IMR-90 (cell line): ENCODE results near the gene PPFIA1. TPM values are rescaled to one million over a fixed set of nuclear protein-coding genes. Genes with fewer than 3 reads are reported as not detected.

Experiments used
- ATAC-seq: fragments of 200-7000 bp; cut with Tn5 transposase; 2 replicates; pipeline ENCODE4 v1.9.1; 2020; ENCODE audit warnings: low read depth, mild to moderate bottlenecking, moderate library complexity
- BruUV-seq: library from RNA; stranded (reverse); fragments of 400-500 nt; replicated peaks from 2 replicates; lab custom pipeline; 2021; lab: Mats Ljungman, UMichigan
- CTCF ChIA-PET: fragments of 300-600 bp; formaldehyde crosslinking; extraction: SDS; loops from one replicate; lab custom pipeline; 2021; ENCODE audit warnings: antibody characterized with exemption; lab: Yijun Ruan, JAX
- POLR2A ChIA-PET: fragments of 300-600 bp; sonication (Branson Sonifier 250); formaldehyde crosslinking; loops from one replicate; lab custom pipeline; 2022; ENCODE audit warnings: antibody characterized with exemption; ENCODE audit not compliant: unreplicated experiment; lab: Charles Lee
- DNase-seq: peaks from one replicate; pipeline ENCODE4 v3.0.0; 2013
- H2AFZ ChIP-seq: replicated peaks from 2 replicates; pipeline ENCODE3; 2013; ENCODE audit warnings: low read length, mild to moderate bottlenecking; ENCODE audit not compliant: poor library complexity
- H2AK5ac ChIP-seq: 2 replicates; pipeline ENCODE4 v1.6.1; 2013; ENCODE audit warnings: low read depth, low read length, inconsistent platforms
- H2AK9ac ChIP-seq: replicated peaks from 2 replicates; pipeline ENCODE3; 2013; ENCODE audit warnings: mild to moderate bottlenecking, low read depth, low read length, moderate library complexity; ENCODE audit not compliant: poor library complexity
- H2BK120ac ChIP-seq: 2 replicates; pipeline ENCODE4 v1.6.1; 2013; ENCODE audit warnings: low read depth, low read length, inconsistent platforms
- H2BK15ac ChIP-seq: 3 replicates; pipeline ENCODE4 v1.6.1; 2013; ENCODE audit warnings: low read depth, low read length, inconsistent platforms
- H2BK20ac ChIP-seq: 2 replicates; pipeline ENCODE4 v1.6.1; 2013; ENCODE audit warnings: low read depth, mild to moderate bottlenecking, inconsistent platforms, low read length, moderate library complexity
- H2BK5ac ChIP-seq: 2 replicates; pipeline ENCODE4 v1.6.1; 2013; ENCODE audit warnings: mild to moderate bottlenecking, low read depth, low read length, inconsistent platforms; ENCODE audit not compliant: poor library complexity, severe bottlenecking
- H3K14ac ChIP-seq: replicated peaks from 2 replicates; pipeline ENCODE4 v1.6.1; 2013; ENCODE audit warnings: low read depth, low read length, inconsistent platforms
- H3K18ac ChIP-seq: 2 replicates; pipeline ENCODE4 v1.6.1; 2013; ENCODE audit warnings: low read depth, low read length, control low read depth
- H3K23ac ChIP-seq: 2 replicates; pipeline ENCODE4 v1.6.1; 2013; ENCODE audit warnings: low read depth, low read length, inconsistent platforms
- H3K27ac ChIP-seq: 2 replicates; pipeline ENCODE4 v1.5.1; 2013; ENCODE audit warnings: mild to moderate bottlenecking, control low read depth, low read length; ENCODE audit not compliant: insufficient read depth
- H3K27me3 ChIP-seq: 2 replicates; pipeline ENCODE4 v1.6.1; 2013; ENCODE audit warnings: low read length; ENCODE audit not compliant: control insufficient read depth, insufficient read depth
- H3K36me3 ChIP-seq: 2 replicates; pipeline ENCODE4 v1.6.1; 2013; ENCODE audit warnings: low read length, mixed read lengths; ENCODE audit not compliant: control insufficient read depth, insufficient read depth
- H3K4ac ChIP-seq: 2 replicates; pipeline ENCODE4 v1.6.1; 2013; ENCODE audit warnings: low read depth, low read length, inconsistent platforms
- H3K4me1 ChIP-seq: 2 replicates; pipeline ENCODE4 v1.6.1; 2013; ENCODE audit warnings: low read length, mixed read lengths; ENCODE audit not compliant: control insufficient read depth, insufficient read depth
- H3K4me2 ChIP-seq: 2 replicates; pipeline ENCODE4 v1.6.1; 2013; ENCODE audit warnings: low read depth, mild to moderate bottlenecking, control low read depth, low read length, moderate library complexity
- H3K4me3 ChIP-seq: 2 replicates; pipeline ENCODE4 v1.5.1; 2013; ENCODE audit warnings: low read depth, mild to moderate bottlenecking, control low read depth, low read length, moderate library complexity; ENCODE audit not compliant: insufficient read depth
- H3K56ac ChIP-seq: 2 replicates; pipeline ENCODE4 v1.6.1; 2013; ENCODE audit warnings: low read length, inconsistent platforms; ENCODE audit not compliant: insufficient read depth; ENCODE audit errors: extremely low read depth
- H3K79me1 ChIP-seq, 2 experiments: 2 replicates each; pipeline ENCODE4 v1.6.1; 2013; ENCODE audit warnings: low read length in 2 of 2, inconsistent platforms in 1 of 2, low read depth in 1 of 2
- H3K9ac ChIP-seq: 2 replicates; pipeline ENCODE4 v1.6.1; 2013; ENCODE audit warnings: low read depth, low read length, control low read depth
- H3K9me1 ChIP-seq: 2 replicates; pipeline ENCODE4 v1.6.1; 2013; ENCODE audit warnings: low read length, inconsistent platforms; ENCODE audit not compliant: insufficient read depth
- H3K9me3 ChIP-seq: 2 replicates; pipeline ENCODE4 v1.6.1; 2013; ENCODE audit warnings: low read length; ENCODE audit not compliant: control insufficient read depth, insufficient read depth
- H4K20me1 ChIP-seq: 2 replicates; pipeline ENCODE4 v1.6.1; 2013; ENCODE audit warnings: low read length, inconsistent platforms; ENCODE audit not compliant: insufficient read depth
- H4K5ac ChIP-seq: 2 replicates; pipeline ENCODE4 v1.6.1; 2013; ENCODE audit warnings: mild to moderate bottlenecking, low read depth, low read length, control low read depth
- H4K8ac ChIP-seq, 2 experiments: 2 replicates each; pipeline ENCODE4 v1.6.1; 2013; ENCODE audit warnings: low read depth in 2 of 2, low read length in 2 of 2, control low read depth in 1 of 2, inconsistent platforms in 1 of 2
- H4K91ac ChIP-seq: 2 replicates; pipeline ENCODE4 v1.6.1; 2013; ENCODE audit warnings: low read depth, low read length, inconsistent platforms; ENCODE audit not compliant: insufficient read depth
- CEBPB ChIP-seq: IDR thresholded peaks from 2 replicates; pipeline ENCODE4 v1.6.1; 2012; ENCODE audit warnings: low read depth, low read length, improper control_type of control experiment
- CHD1 ChIP-seq: IDR thresholded peaks from 2 replicates; pipeline ENCODE4 v1.6.1; 2012; ENCODE audit warnings: low read depth, low read length, improper control_type of control experiment
- FOS ChIP-seq: fragments of 150-350 bp; IDR thresholded peaks from 2 replicates; pipeline ENCODE4 v1.6.1; 2016; ENCODE audit warnings: low read depth, low read length
- MAFK ChIP-seq: IDR thresholded peaks from 2 replicates; pipeline ENCODE4 v1.6.1; 2012; ENCODE audit warnings: low read depth, low read length, improper control_type of control experiment
- MAZ ChIP-seq: IDR thresholded peaks from 2 replicates; pipeline ENCODE4 v1.6.1; 2012; ENCODE audit warnings: low read depth, mild to moderate bottlenecking, low read length, improper control_type of control experiment, moderate library complexity, borderline replicate concordance
- MXI1 ChIP-seq: IDR thresholded peaks from 2 replicates; pipeline ENCODE4 v1.6.1; 2012; ENCODE audit warnings: low read depth, mild to moderate bottlenecking, low read length, moderate library complexity, borderline replicate concordance
- RAD21 ChIP-seq: IDR thresholded peaks from 2 replicates; pipeline ENCODE4 v1.6.1; 2012; ENCODE audit warnings: low read length, improper control_type of control experiment
- RFX5 ChIP-seq: IDR thresholded peaks from 2 replicates; pipeline ENCODE4 v1.8.0; 2012; ENCODE audit warnings: low read depth, mild to moderate bottlenecking, low read length, moderate library complexity
- SMC3 ChIP-seq: fragments of 150-350 bp; IDR thresholded peaks from 2 replicates; pipeline ENCODE4 v1.6.1; 2016; ENCODE audit warnings: low read depth, mild to moderate bottlenecking, antibody characterized with exemption, low read length, moderate library complexity
- WGBS, 2 experiments: methylation state at CpG; one replicate each; pipeline versions ENCODE4 v1.1.5 to v1.1.7; 2013; ENCODE audit warnings: missing lambda C conversion rate in 2 of 2; ENCODE audit not compliant: insufficient read length in 1 of 2; ENCODE audit errors: extremely low coverage in 2 of 2; 5-methylcytosine and 5-hydroxymethylcytosine counted together
- dilution Hi-C: fragments of 300-500 bp; cut with HindIII; formaldehyde crosslinking; loops from one replicate; pipeline ENCODE4 v1.14.3; 2018; ENCODE audit warnings: low sequenced_read_pairs; ENCODE audit not compliant: unreplicated experiment
- in situ Hi-C: fragments of 300-500 bp; cut with MboI; formaldehyde crosslinking; loops from 3 replicates; pipeline ENCODE4 v1.14.3; 2019; ENCODE audit warnings: low sequenced_read_pairs, inconsistent platforms, mixed read lengths
- intact Hi-C: fragments of 100-400 bp; cut with micrococcal nuclease; formaldehyde crosslinking; loops from 2 replicates; pipeline ENCODE4 v1.10.0; 2022
- polyA plus RNA-seq, 3 experiments: library from polyadenylated mRNA; depleted of rRNA; stranded (reverse); fragments of >200 nt; gene quantifications; 2 replicates each; pipeline ENCODE4 v1.2.3, GENCODE V29; 2012; ENCODE audit warnings: low replicate concordance in 1 of 3
- total RNA-seq: library from RNA; depleted of rRNA; stranded (reverse); fragments of >200 nt; gene quantifications from 2 replicates; pipeline ENCODE4 v1.2.3, GENCODE V29; 2012

The PPFIA1 gene
- total and polyA plus RNA-seq, 2 of the 4 experiments (the other 2 are of a cell fraction): 25.6 to 37.2 TPM

DNA sequence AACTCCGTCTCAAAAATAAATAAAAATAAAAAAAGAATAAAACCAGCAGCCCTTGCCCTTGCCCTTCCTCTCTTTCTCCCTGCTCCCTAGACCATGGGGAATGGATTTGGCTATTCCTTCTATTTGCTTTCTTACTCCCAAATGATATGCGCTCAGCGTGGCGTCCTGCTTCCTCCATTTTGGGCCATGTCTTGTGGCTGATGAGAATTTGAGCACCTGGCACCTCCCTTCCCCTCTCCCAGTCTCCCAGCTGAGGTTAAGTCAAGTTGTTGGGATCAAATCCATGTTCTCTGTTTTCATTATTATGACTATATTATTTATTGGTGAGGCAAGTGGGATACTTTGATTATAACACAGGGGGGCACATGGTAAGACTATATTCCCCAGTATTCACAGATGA is 117.1 kb downstream of the PPFIA1 start:
- Histone ChIP-seq H4K8ac (no peak overlapping the region), H3K36me3 (peaks cover 11% of the 10 kb centered on the region), H2AK9ac (no peak overlapping the region), H3K23ac (no peak overlapping the region), H3K79me1 (peaks cover 12 to 76% of the 10 kb centered on the region in 2 experiments), H3K27ac (no peak overlapping the region), H3K56ac (no peak overlapping the region), H2BK20ac (no peak overlapping the region), H3K9me1 (peaks cover 12% of the 10 kb centered on the region), H4K20me1 (peaks cover 6% of the 10 kb centered on the region), H2AFZ (no peak overlapping the region), H3K9me3 (no peaks in the 10 kb centered on the region), H3K14ac (no peak overlapping the region), H3K4me1 (peaks cover 12% of the 10 kb centered on the region), H2AK5ac (no peak overlapping the region), H2BK5ac (no peak overlapping the region), H3K4me3 (no peak overlapping the region), H3K27me3 (no peaks in the 10 kb centered on the region), H3K4ac (no peak overlapping the region), H4K91ac (no peak overlapping the region), H2BK120ac (no peak overlapping the region), H2BK15ac (no peak overlapping the region), H3K9ac (no peak overlapping the region), H3K4me2 (no peak overlapping the region), H3K18ac (no peak overlapping the region), H4K5ac (no peak overlapping the region)
- intact Hi-C loops: no loop called here
- in situ Hi-C loops: no loop called here
- no CpG with 5 or more reads among the region's 4 CpGs for WGBS, 2 experiments
- no peak for TF ChIP-seq MAFK
- no peak for TF ChIP-seq MXI1
- TF ChIP-seq SMC3: no peak
- no peak for TF ChIP-seq RAD21
- no peak for TF ChIP-seq FOS
- TF ChIP-seq MAZ: no peak
- TF ChIP-seq RFX5: no peak
- TF ChIP-seq CEBPB: no peak
- TF ChIP-seq CHD1: no peak
- no peak for ATAC-seq
- no peak for DNase-seq
- no TSS peak for BruUV-seq
- dilution Hi-C loops: no loop called here
- ChIA-PET CTCF (no interaction called here), POLR2A (interaction anchor here (0.6 kb wide), 1 partner anchor 286 kb away, joined by 3 read pairs; no protein-coding TSS in a partner anchor)
